Activated CD8-positive, alpha-beta memory T cell treated with anti-CD3 and anti-CD28 coated beads for 1 hour (primary cell): ENCODE measurements around the gene PKNOX2.

Source experiments
- DNase-seq, 2 donors: peaks; one replicate each; pipeline ENCODE4 v3.0.0-alpha.2; 2020; ENCODE audit warnings: low read depth in 1 of 2; ENCODE audit errors: extremely low read depth in 1 of 2

Gene PKNOX2

GRCh38 chr11:125333354-125334073, 169.0 kb downstream of the PKNOX2 start:
- no peak for DNase-seq

GRCh38 chr11:125335106-125335505, 170.6 kb downstream of the PKNOX2 start:
- no peak for DNase-seq

DNA sequence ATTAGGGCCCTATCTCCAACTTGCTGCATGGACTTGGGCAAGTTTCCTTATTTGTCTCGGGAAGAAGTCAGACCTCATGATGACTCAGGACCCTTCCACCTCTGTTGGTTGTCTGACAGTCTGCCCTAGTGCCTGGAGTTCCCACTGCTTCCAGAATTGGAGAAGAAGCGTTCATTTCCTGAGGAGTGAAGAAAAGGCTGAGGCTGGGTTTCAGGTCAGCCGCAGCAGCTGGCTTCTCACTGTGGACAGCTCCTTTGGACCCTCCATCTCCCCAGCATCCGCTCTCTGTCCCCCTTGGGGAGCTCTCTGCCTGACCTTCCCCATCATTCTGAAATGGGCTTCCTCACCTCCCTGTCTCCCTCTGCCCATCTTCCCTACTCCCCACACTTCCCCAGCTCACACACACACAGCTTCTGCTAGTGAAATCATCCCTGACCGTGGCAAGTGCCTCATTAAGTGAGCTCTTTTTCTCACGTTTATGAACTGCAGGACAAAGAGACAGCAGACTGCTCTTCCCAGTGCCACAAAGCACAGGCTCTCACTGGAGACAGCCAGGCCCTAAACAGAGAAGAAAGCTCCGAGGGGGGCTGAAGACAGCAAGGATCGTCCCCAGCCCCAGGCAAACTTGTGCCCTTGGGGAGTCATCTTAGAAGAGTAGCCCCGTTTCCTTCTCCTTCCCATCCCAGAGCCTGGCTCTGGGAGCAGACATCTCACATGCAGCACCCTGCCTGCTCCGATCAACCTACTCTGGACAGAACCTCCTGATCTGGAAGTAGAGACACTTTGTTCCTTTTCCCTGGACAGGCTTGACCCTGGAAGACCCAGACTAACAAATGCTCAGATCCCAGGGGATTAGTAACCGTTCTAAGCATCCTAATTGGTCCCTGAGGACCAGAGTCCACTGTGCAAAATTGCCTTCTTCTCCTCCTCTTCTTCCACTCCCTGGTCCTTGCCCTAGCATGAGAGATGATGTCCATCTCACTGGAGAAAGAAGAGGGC, 173.6 kb downstream of the PKNOX2 start:
- DNase-seq, result no peak

- no peak for DNase-seq
These were observed 174.6 kb downstream of the PKNOX2 start for GRCh38 chr11:125338886-125339811.

GRCh38 chr11:125341676-125342075, 177.1 kb downstream of the PKNOX2 start:
- DNase-seq, result no peak

DNA sequence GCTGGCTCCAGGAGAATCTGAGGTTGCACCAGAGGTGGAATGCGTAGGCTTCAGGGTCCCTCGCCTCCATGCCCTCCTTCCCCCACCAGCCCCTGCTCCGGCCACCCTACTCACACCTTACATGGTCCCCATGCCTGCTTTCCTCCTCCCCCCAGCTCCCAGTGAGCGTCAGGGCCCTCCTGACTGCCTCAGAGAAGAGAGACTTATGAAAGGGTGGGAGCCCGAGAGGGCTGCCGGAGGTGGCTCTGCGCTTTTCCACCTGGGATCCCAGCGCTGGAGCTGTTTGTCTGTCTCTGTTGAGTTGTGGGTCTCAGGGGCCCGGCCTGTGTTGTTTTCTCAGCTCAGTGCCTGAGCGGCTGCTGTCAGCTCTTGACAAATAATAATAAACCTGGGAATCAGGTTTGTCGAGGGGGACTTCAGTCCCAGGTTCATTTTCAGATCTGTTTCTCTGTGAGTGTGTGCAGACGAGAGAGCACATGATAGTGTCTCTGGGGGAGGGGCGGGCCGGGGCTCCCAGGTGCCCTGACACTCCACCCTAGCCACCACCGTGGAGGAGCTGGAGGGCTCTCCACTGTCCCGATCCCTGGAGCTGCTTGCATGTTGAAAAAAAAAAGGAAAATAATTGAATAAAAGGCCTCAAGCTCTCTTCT, 177.9 kb downstream of the PKNOX2 start:
- DNase-seq, result no peak

- DNase-seq, result no peak
These were observed 178.7 kb downstream of the PKNOX2 start for GRCh38 chr11:125343086-125343717.

DNA sequence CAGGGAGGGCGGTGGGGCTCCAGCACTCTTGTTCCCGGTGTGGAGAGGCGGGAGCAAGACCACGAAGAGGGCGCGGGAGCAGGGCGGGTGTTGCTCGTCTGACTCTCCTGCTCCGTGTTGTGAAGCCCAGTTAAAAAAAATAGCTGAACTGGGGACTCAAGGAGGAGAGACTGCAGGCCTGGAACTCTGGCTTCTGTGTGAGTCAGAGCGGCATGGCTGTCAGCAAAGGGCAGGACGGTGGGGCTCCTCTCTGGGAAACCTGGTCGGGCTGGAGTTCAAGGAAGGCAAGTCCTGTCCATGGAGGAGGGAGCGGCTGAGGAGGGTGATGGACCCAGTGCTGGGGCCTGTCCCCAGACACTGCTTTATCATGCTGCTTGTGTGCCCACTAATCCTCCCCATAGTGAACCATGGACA, 179.2 kb downstream of the PKNOX2 start:
- DNase-seq, result no peak

DNA sequence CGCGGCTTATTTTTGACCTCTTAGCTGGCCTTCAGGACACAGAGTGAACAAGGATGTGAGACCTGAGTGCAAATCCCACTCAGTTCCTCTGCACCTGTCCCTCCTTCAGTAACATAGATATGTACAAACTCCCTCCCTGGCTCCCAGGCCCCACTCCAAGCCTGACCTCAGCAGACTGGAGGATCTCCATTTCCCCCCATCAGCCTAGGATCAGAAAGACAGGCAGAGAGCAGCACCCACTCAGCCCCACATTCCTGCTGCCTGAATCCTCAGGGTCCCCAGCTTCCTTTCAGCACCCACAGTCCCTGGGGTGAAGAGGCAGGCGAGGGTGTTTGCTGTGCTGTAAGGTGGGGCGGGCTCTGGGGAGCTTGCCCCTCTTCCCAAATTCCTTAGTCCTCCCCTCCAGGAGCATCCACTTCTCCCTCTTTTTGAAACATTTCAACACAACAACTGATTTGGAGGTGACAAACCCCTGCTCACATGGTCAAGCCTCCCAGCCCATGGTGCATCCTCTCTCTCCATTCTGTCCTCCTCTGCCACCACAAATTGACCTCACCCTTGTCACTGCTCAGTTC, 180.4 kb downstream of the PKNOX2 start:
- DNase-seq, result no peak

DNA sequence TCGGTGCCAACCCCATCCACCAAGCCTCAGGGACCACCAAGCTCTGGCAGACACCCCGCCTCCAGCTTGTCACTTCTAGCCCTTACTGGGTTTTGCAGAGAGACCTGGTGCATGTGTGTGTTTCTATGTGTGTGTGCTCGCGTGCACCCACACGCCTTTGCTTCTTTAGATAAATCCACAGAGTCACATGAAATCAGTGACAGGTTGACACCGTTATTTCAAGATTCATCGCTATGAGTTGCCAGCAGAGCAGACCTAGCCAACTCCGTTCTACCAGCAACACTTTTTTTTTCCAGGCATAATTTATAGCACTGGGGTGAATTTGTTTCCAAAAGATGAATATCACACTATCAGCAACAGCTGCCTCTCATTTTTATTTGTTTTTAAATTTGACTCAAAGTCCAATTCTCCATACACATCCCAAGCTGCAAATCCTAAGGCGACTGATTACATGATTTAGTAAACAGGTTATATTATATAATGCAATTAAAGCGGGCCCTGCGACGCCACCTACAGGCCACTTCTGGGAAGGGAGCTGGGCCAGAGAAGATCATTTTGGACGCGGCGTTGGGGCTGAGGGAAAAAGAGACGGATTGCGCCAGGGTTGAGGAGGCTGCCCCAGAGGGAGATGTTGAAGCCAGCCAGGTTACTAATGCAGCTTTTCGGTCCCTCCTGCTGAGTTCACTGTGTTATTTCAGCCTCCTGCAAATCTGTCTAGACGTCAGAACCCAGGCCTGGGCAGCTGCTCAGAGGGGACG, 181.0 kb downstream of the PKNOX2 start:
- DNase-seq, result peak in 1 of 2 donors; percentile 11

DNA sequence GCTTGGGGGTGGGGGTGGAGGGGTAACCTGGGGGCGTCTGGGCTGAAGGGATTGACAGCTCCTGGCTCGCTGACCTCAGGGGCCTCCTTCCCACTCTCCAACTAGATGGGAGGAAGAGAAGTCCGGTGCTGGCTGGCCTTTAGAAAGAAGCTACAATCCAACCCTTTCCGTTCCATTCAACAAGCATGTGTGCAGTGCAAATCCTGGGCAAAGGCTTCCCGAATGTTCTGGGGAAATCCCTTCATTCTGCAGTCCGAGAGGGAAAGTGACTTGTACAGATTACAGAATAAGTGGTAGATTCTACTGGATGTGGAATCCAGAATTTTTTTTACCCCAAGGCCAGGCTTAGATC, 181.6 kb downstream of the PKNOX2 start:
- no peak for DNase-seq

- DNase-seq, result no peak
These were observed 182.2 kb downstream of the PKNOX2 start for GRCh38 chr11:125346565-125347260.

GRCh38 chr11:125347261-125347585, 182.7 kb downstream of the PKNOX2 start:
- no peak for DNase-seq

DNA sequence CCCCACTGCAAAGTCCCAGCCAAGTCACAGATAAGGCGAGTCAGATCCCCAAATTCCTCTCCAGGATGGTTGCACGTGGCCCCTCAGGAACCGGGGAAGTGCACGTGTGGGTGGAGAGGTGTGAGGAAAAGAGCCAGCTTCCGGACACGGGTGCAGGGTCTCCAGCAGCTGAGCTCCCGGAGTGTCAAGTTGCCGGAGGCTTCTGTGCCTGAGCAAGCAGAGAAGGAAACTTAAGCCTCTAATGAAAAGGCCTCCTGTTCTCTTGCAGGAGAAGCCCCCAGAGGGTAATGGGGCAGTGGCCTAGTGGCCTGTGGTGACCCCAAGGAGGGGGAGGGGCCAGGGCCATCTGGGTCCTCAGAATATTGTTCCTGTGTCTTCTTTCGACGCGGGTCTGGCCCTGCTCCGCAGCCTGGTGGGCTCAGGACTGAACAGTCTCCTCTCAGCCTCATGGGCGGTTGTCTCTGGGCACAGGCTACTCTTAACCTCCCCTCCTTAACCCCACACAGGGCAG, 183.6 kb downstream of the PKNOX2 start:
- DNase-seq, result no peak

GRCh38 chr11:125348674-125349309, 184.2 kb downstream of the PKNOX2 start:
- DNase-seq, result peak in 1 of 2 donors; percentile 17

DNA sequence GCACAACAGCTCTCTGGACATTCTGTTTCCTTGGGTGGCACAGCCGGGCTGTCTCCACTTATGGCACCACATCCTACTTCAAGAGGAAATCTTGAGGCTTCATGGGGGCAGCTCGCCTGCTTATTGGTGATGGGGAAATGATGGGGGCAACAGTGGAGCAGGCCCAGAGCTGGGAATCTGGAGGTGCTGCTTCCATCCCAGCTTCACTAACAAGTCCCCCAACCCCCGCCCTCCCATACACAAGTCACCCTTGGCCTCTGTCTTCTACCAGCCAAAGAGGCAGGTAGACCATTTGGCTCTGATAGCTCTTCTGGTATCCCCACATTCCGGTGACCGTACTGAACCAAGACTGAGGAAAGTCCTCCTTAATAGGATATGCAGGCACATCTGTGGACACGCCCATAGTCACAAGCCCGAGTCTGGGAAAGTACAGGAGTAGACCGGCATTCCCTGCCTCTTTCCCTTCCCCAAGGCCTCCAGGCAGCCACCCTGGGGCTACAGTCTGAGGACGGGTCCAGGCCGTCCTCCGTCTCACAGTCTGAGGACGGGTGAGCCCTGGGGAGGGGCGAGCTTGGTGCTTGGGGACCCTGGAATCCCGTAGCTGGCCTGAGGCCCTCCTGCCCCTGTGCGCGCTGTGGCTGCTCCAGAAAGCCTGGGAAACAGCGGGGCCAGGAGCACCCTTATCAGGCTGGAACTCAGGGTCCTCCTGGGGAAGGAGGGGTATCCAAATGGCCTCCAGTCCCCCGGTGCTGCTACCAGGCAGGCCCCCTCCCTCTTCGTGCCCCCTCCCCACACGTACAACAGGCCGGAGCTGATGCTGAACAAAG, 185.9 kb downstream of the PKNOX2 start:
- DNase-seq, result no peak
